GM12878 (cell line): ENCODE data around the gene GALNT17. TPM values are rescaled to one million over a fixed set of nuclear protein-coding genes. Genes with fewer than 3 reads are reported as not detected.

Experiments used
- ATAC-seq: fragments of 200-7000 bp; cut with Tn5 transposase; 3 replicates; pipeline ENCODE4 v1.9.1; 2020; ENCODE audit warnings: mild to moderate bottlenecking, moderate library complexity
- BruUV-seq: library from RNA; stranded (reverse); fragments of 400-500 nt; replicated peaks from 2 replicates; lab custom pipeline; 2021; lab: Mats Ljungman, UMichigan
- CTCF ChIA-PET: fragments of 300-600 bp; sonication (Branson Sonifier 250); formaldehyde crosslinking; extraction: SDS; loops from one replicate; lab custom pipeline; 2021; ENCODE audit warnings: inconsistent platforms; lab: Yijun Ruan, JAX
- POLR2A ChIA-PET: fragments of 350-600 bp; formaldehyde crosslinking; extraction: SDS; loops from one replicate; lab custom pipeline; 2021; ENCODE audit warnings: inconsistent platforms; lab: Charles Lee
- RAD21 ChIA-PET: fragments of 300-600 bp; sonication (Branson Sonifier 250); formaldehyde crosslinking; loops from one replicate; lab custom pipeline; 2023; ENCODE audit warnings: antibody characterized with exemption; ENCODE audit not compliant: unreplicated experiment; lab: Charles Lee
- SMC1A ChIA-PET: fragments of 300-600 bp; sonication (Branson Sonifier 250); formaldehyde crosslinking; loops from one replicate; lab custom pipeline; 2023; ENCODE audit not compliant: unreplicated experiment, uncharacterized antibody; lab: Charles Lee
- DNase-seq: peaks from one replicate; pipeline ENCODE4 v3.0.0-alpha.2; 2011; ENCODE audit warnings: low read depth, low spot score
- FAIRE-seq: peaks from 3 replicates; lab custom pipeline; 2011; peaks lifted over from hg19 to GRCh38; lab: Jason Lieb, UNC
- H2AFZ ChIP-seq: 2 replicates; pipeline ENCODE4 v1.6.0; 2011; ENCODE audit warnings: low read depth, low read length, control low read depth; ENCODE audit not compliant: control insufficient read depth
- H3K27ac ChIP-seq: 2 replicates; pipeline ENCODE4 v1.5.1; 2011; ENCODE audit warnings: control low read depth; ENCODE audit not compliant: control insufficient read depth, insufficient read depth
- H3K27me3 ChIP-seq, 2 experiments: replicated peaks in 1 of 2; 2 replicates each; pipeline versions ENCODE4 v1.6.0 to v1.6.1; 2011; ENCODE audit warnings: low read length in 1 of 2; ENCODE audit not compliant: control insufficient read depth in 2 of 2, insufficient read depth in 2 of 2
- H3K36me3 ChIP-seq, 2 experiments: 2 replicates each; pipeline ENCODE4 v1.5.1; 2011; ENCODE audit warnings: low read length in 1 of 2; ENCODE audit not compliant: control insufficient read depth in 2 of 2, insufficient read depth in 2 of 2
- H3K4me1 ChIP-seq: 2 replicates; pipeline ENCODE4 v1.6.1; 2011; ENCODE audit warnings: mild to moderate bottlenecking, low read length, moderate library complexity, mixed read lengths; ENCODE audit not compliant: control insufficient read depth, insufficient read depth
- H3K4me2 ChIP-seq: 2 replicates; pipeline ENCODE4 v1.6.0; 2011; ENCODE audit warnings: control low read depth; ENCODE audit not compliant: control insufficient read depth, insufficient read depth
- H3K4me3 ChIP-seq: fragments of 200-600 bp; sonication (generic); 2 replicates; pipeline ENCODE4 v1.5.1; 2016
- H3K79me2 ChIP-seq: 2 replicates; pipeline ENCODE4 v1.6.0; 2011; ENCODE audit warnings: low read length; ENCODE audit not compliant: control insufficient read depth, insufficient read depth
- H3K9ac ChIP-seq: 2 replicates; pipeline ENCODE4 v1.8.0; 2011; ENCODE audit warnings: low read length, control low read depth, mixed read lengths; ENCODE audit not compliant: control insufficient read depth, insufficient read depth
- H3K9me3 ChIP-seq: replicated peaks from 3 replicates; pipeline ENCODE4 v1.5.1; 2011; ENCODE audit warnings: mild to moderate bottlenecking, low read length; ENCODE audit not compliant: control insufficient read depth, insufficient read depth
- H4K20me1 ChIP-seq: 2 replicates; pipeline ENCODE4 v1.6.0; 2011; ENCODE audit not compliant: control insufficient read depth, insufficient read depth
- BCL11A ChIP-seq: IDR thresholded peaks from 2 replicates; pipeline ENCODE4 v1.6.1; 2011; ENCODE audit warnings: low read depth, low read length
- CBX3 ChIP-seq: fragments of 200-600 bp; sonication (generic); IDR thresholded peaks from 2 replicates; pipeline ENCODE4 v1.6.1; 2016; ENCODE audit warnings: low read depth, borderline replicate concordance
- CREM ChIP-seq: IDR thresholded peaks from 2 replicates; pipeline ENCODE4 v1.6.1; 2014; ENCODE audit warnings: antibody characterized with exemption, low read depth
- EZH2 ChIP-seq: IDR thresholded peaks from 2 replicates; pipeline ENCODE4 v1.6.1; 2012; ENCODE audit warnings: low read depth, mild to moderate bottlenecking, control low read depth, inconsistent platforms, low read length, borderline replicate concordance; ENCODE audit not compliant: control insufficient read depth
- FOS ChIP-seq: IDR thresholded peaks from 3 replicates; pipeline ENCODE4 v1.6.1; 2011; ENCODE audit warnings: borderline replicate concordance; ENCODE audit not compliant: insufficient read length; ENCODE audit errors: extremely low read depth
- GATAD2B ChIP-seq: fragments of 450-650 bp; conservative IDR thresholded peaks from 2 replicates; pipeline ENCODE4 v1.6.1; 2017; ENCODE audit warnings: low read depth, mild to moderate bottlenecking, moderate library complexity
- HDAC6 ChIP-seq: fragments of 200-600 bp; sonication (generic); IDR thresholded peaks from one replicate; pipeline ENCODE4 v1.8.0; 2017; ENCODE audit warnings: antibody characterized with exemption; ENCODE audit not compliant: unreplicated experiment
- KDM1A ChIP-seq: fragments of 200-600 bp; sonication (generic); IDR thresholded peaks from 2 replicates; pipeline ENCODE4 v1.6.1; 2016; ENCODE audit warnings: borderline replicate concordance
- MEF2B ChIP-seq: fragments of 450-650 bp; IDR thresholded peaks from 2 replicates; pipeline ENCODE4 v1.6.1; 2018; ENCODE audit warnings: mild to moderate bottlenecking, moderate library complexity; ENCODE audit not compliant: partially characterized antibody, poor library complexity, severe bottlenecking
- ZBED1 ChIP-seq: IDR thresholded peaks from 2 replicates; pipeline ENCODE4 v1.6.1; 2016; ENCODE audit warnings: borderline replicate concordance
- ZNF384 ChIP-seq: IDR thresholded peaks from 2 replicates; pipeline ENCODE4 v1.6.1; 2012; ENCODE audit warnings: low read depth, mild to moderate bottlenecking, low read length, improper control_type of control experiment, borderline replicate concordance
- ZNF622 ChIP-seq: fragments of 450-650 bp; IDR thresholded peaks from 2 replicates; pipeline ENCODE4 v1.6.1; 2017; ENCODE audit warnings: mild to moderate bottlenecking, inconsistent platforms
- WGBS: methylation state at CpG from one replicate; pipeline ENCODE4 v1.1.6; 2016; ENCODE audit warnings: low lambda C conversion rate; ENCODE audit not compliant: insufficient replicate concordance, insufficient coverage; ENCODE audit errors: missing lambda C conversion rate; 5-methylcytosine and 5-hydroxymethylcytosine counted together
- in situ Hi-C: fragments of 300-500 bp; cut with MboI; formaldehyde crosslinking; loops from 9 replicates; pipeline ENCODE4 v1.14.3; 2018; ENCODE audit warnings: mixed read lengths
- intact Hi-C: fragments of 100-400 bp; cut with micrococcal nuclease; formaldehyde crosslinking; loops from one replicate; pipeline ENCODE4 v1.14.2; 2022; ENCODE audit not compliant: unreplicated experiment
- polyA plus RNA-seq, 11 experiments: library from polyadenylated mRNA; depleted of rRNA in 4 of 11; unstranded in 6 of 11; stranded (reverse) in 5 of 11; fragments of >200 nt; fragmentation: Nextera tagmentation in 4 of 11; fragmentation: Illumina TruSeq in 1 of 11; extraction: Ambion mirVana in 4 of 11; extraction: Trizol in 1 of 11; gene quantifications; 1 replicate in 1 of 11; 2 replicates in 10 of 11; pipeline versions ENCODE4 v1.2.1 to v1.2.3, GENCODE V29; 2011 to 2016; ENCODE audit warnings: inconsistent platforms in 2 of 11, missing spikeins in 2 of 11, low read depth in 1 of 11
- total RNA-seq, 4 experiments: library from RNA; depleted of rRNA in 3 of 4; stranded (reverse); fragments of >200 nt in 3 of 4; fragmentation: Illumina TruSeq in 1 of 4; extraction: Trizol in 1 of 4; gene quantifications; 2 replicates each; pipeline versions ENCODE4 v1.2.1 to v1.2.3, GENCODE V29; 2013 to 2021
- TF ChIP-seq, protein P1 (sequence below): fragments of 450-650 bp; IDR thresholded peaks from 2 replicates; pipeline ENCODE4 v1.6.1; 2018; ENCODE audit warnings: borderline replicate concordance, mild to moderate bottlenecking; ENCODE audit not compliant: partially characterized antibody
- TF ChIP-seq, protein P2 (sequence below): fragments of 450-650 bp; IDR thresholded peaks from 2 replicates; pipeline ENCODE4 v1.6.1; 2017; ENCODE audit warnings: low read depth, mild to moderate bottlenecking, moderate library complexity
- TF ChIP-seq, protein P3 (sequence below): IDR thresholded peaks from 2 replicates; pipeline ENCODE4 v1.6.1; 2012; ENCODE audit warnings: low read depth, low read length, improper control_type of control experiment
- TF ChIP-seq, protein P4 (sequence below): IDR thresholded peaks from 2 replicates; pipeline ENCODE4 v1.6.1; 2012; ENCODE audit warnings: low read length, inconsistent platforms

The GALNT17 gene
- total and polyA plus RNA-seq, 10 of the 15 experiments (the other 5 are each of a cell fraction or from before 2014, with no cell fraction given), result 0.12 to 0.15 TPM; not detected in 8

DNA sequence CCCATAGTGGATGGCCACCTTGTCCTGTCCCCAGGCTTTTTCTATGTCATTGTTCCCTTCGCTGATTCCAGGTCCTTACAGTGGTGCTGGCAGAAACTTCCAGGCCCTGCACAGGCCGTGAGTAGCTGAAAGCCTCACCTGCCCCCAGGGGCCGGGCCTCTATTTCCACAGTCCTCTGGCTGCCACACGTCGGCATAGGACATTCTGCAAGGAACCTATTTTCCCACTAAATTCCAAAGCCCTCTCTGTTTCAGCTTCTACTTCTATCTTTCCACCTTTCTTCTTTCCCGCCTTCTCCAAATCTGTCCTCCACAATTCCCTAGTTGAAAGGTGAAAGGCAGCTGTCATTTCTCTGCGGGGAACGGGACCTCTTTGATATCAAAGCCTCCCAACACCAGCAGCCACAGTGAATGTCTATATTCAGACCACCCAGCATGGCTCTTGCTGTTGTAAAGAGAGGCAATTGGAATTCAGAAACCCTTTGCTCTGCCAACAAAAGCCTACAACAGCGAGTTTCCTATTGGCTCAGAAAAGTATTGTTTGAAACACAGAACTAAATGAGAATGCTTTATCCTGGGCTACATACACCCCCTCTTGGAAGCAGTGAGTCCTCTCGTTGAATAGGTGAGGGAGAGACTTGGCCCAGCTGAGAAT is 607.7 kb downstream of the GALNT17 start:
- Histone ChIP-seq H3K27ac (no peak overlapping the region), H3K27me3 (no peaks in the 10 kb centered on the region), H3K4me1 (no peaks in the 10 kb centered on the region), H2AFZ (no peak overlapping the region), H3K9ac (no peak overlapping the region), H3K4me2 (no peak overlapping the region), H3K79me2 (no peaks in the 10 kb centered on the region), H3K9me3 (no peaks in the 10 kb centered on the region), H3K36me3 (no peaks in the 10 kb centered on the region), H3K4me3 (no peak overlapping the region), H4K20me1 (no peaks in the 10 kb centered on the region)
- TF ChIP-seq ZNF622 (no peak), ZNF384 (no peak), HDAC6 (no peak), CREM (no peak), GATAD2B (no peak), ZBED1 (no peak), MEF2B (no peak), BCL11A (no peak), EZH2 (no peak), CBX3 (no peak), FOS (no peak), KDM1A (no peak)
- TF ChIP-seq, protein P1, sequence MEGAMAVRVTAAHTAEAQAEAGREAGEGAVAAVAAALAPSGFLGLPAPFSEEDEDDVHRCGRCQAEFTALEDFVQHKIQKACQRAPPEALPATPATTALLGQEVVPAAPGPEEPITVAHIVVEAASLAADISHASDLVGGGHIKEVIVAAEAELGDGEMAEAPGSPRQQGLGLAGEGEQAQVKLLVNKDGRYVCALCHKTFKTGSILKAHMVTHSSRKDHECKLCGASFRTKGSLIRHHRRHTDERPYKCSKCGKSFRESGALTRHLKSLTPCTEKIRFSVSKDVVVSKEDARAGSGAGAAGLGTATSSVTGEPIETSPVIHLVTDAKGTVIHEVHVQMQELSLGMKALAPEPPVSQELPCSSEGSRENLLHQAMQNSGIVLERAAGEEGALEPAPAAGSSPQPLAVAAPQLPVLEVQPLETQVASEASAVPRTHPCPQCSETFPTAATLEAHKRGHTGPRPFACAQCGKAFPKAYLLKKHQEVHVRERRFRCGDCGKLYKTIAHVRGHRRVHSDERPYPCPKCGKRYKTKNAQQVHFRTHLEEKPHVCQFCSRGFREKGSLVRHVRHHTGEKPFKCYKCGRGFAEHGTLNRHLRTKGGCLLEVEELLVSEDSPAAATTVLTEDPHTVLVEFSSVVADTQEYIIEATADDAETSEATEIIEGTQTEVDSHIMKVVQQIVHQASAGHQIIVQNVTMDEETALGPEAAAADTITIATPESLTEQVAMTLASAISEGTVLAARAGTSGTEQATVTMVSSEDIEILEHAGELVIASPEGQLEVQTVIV, result no peak
- TF ChIP-seq, protein P2, sequence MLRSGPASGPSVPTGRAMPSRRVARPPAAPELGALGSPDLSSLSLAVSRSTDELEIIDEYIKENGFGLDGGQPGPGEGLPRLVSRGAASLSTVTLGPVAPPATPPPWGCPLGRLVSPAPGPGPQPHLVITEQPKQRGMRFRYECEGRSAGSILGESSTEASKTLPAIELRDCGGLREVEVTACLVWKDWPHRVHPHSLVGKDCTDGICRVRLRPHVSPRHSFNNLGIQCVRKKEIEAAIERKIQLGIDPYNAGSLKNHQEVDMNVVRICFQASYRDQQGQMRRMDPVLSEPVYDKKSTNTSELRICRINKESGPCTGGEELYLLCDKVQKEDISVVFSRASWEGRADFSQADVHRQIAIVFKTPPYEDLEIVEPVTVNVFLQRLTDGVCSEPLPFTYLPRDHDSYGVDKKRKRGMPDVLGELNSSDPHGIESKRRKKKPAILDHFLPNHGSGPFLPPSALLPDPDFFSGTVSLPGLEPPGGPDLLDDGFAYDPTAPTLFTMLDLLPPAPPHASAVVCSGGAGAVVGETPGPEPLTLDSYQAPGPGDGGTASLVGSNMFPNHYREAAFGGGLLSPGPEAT, result no peak
- TF ChIP-seq, protein P3, sequence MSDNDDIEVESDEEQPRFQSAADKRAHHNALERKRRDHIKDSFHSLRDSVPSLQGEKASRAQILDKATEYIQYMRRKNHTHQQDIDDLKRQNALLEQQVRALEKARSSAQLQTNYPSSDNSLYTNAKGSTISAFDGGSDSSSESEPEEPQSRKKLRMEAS, result no peak
- TF ChIP-seq, protein P4, sequence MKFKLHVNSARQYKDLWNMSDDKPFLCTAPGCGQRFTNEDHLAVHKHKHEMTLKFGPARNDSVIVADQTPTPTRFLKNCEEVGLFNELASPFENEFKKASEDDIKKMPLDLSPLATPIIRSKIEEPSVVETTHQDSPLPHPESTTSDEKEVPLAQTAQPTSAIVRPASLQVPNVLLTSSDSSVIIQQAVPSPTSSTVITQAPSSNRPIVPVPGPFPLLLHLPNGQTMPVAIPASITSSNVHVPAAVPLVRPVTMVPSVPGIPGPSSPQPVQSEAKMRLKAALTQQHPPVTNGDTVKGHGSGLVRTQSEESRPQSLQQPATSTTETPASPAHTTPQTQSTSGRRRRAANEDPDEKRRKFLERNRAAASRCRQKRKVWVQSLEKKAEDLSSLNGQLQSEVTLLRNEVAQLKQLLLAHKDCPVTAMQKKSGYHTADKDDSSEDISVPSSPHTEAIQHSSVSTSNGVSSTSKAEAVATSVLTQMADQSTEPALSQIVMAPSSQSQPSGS, result no peak
- in situ Hi-C loops, result loop anchor here (5.0 to 25.0 kb wide), 2 partner anchors 882 to 1048 kb away; no protein-coding TSS in a partner anchor
- WGBS, result 40% methylated on average over 10 of the region's 10 CpGs
- ATAC-seq (no peak), FAIRE-seq (no peak), DNase-seq (no peak)
- POLR2A ChIA-PET, result no interaction called here
- SMC1A ChIA-PET, result no interaction called here
- RAD21 ChIA-PET, result no interaction called here
- CTCF ChIA-PET, result no interaction called here
- no TSS peak for BruUV-seq
- intact Hi-C loops, result loop anchor here (10.0 kb wide), 1 partner anchor 1025 kb away; no protein-coding TSS in a partner anchor
